ENCODE data around the gene MGMT. TPM values are rescaled to one million over a fixed set of nuclear protein-coding genes. Genes with fewer than 3 reads are reported as not detected.

Gene MGMT
- total RNA-seq, 2 donors from 2014 or later = 28.6 to 33.7 TPM

GRCh38 chr10:129544205-129545202 is 77.5 kb downstream of the MGMT start:
- peaks cover 4% of the 10 kb centered on the region for H3K4me1 ChIP-seq (ENCODE audit: control insufficient read depth, insufficient read depth, low read length)
- H3K9ac ChIP-seq (ENCODE audit: extremely low read depth, low read length, poor library complexity, severe bottlenecking) = no peak overlapping the region
- H3K27ac ChIP-seq (ENCODE audit: low read depth, low read length) = no peak overlapping the region
- no peaks in the 10 kb centered on the region for H3K27me3 ChIP-seq (ENCODE audit: control insufficient read depth, insufficient read depth, low read length, poor library complexity, severe bottlenecking)
- Mint-ChIP-seq H3K36me3 (ENCODE audit: low read depth) (peaks cover 17% of the 10 kb centered on the region), H3K9me3 (no peaks in the 10 kb centered on the region), H3K4me3 (no peak overlapping the region), H3K27me3 (ENCODE audit: insufficient read depth) (no peaks in the 10 kb centered on the region), H3K4me1 (peaks cover 9% of the 10 kb centered on the region), H3K27ac (peak overlapping the region; percentile 68)
- H3K36me3 ChIP-seq (ENCODE audit: control insufficient read depth, insufficient read depth, low read length) = no peaks in the 10 kb centered on the region
- no peak overlapping the region for H3K4me3 ChIP-seq (ENCODE audit: low read length)
- H3K9me3 ChIP-seq (ENCODE audit: control insufficient read depth, low read length) = no peaks in the 10 kb centered on the region
- no peak for DNase-seq
- no peak for TF ChIP-seq CTCF (conservative IDR thresholded peaks at IDR 0.05)
- WGBS, 2 experiments (ENCODE audit: insufficient coverage in 1 of 2, insufficient read length in 1 of 2) = 92 to 95% methylated on average over 13 to 23 of the region's 23 CpGs

- WGBS, 2 experiments (ENCODE audit: insufficient coverage in 1 of 2, insufficient read length in 1 of 2) = 92 to 97% methylated on average over 5 to 8 of the region's 8 CpGs
Observed at GRCh38 chr10:129545261-129545660, 78.2 kb downstream of the MGMT start.

GRCh38 chr10:129546106-129546505 is 79.1 kb downstream of the MGMT start:
- Mint-ChIP-seq H3K4me3 (no peak overlapping the region), H3K9me3 (no peaks in the 10 kb centered on the region), H3K36me3 (ENCODE audit: low read depth) (peaks cover 9% of the 10 kb centered on the region), H3K27me3 (ENCODE audit: insufficient read depth) (no peaks in the 10 kb centered on the region), H3K27ac (no peak overlapping the region), H3K4me1 (peaks cover 9% of the 10 kb centered on the region)
- WGBS, 2 experiments (ENCODE audit: insufficient coverage in 1 of 2, insufficient read length in 1 of 2) = 73 to 75% methylated on average over 5 to 8 of the region's 8 CpGs
- H3K27ac ChIP-seq (ENCODE audit: low read depth, low read length) = no peak overlapping the region
- TF ChIP-seq CTCF (conservative IDR thresholded peaks at IDR 0.05) = no peak
- H3K4me3 ChIP-seq (ENCODE audit: low read length) = no peak overlapping the region
- H3K9ac ChIP-seq (ENCODE audit: extremely low read depth, low read length, poor library complexity, severe bottlenecking) = no peak overlapping the region
- no peak for DNase-seq
- H3K27me3 ChIP-seq (ENCODE audit: control insufficient read depth, insufficient read depth, low read length, poor library complexity, severe bottlenecking) = no peaks in the 10 kb centered on the region
- peaks cover 4% of the 10 kb centered on the region for H3K4me1 ChIP-seq (ENCODE audit: control insufficient read depth, insufficient read depth, low read length)
- H3K9me3 ChIP-seq (ENCODE audit: control insufficient read depth, low read length) = no peaks in the 10 kb centered on the region
- H3K36me3 ChIP-seq (ENCODE audit: control insufficient read depth, insufficient read depth, low read length) = no peaks in the 10 kb centered on the region

More at GRCh38 chr10:129545261-129545660, 78.2 kb downstream of the MGMT start:
- peak overlapping the region; percentile 68 for H3K27ac Mint-ChIP-seq
- Histone ChIP-seq H3K36me3 (ENCODE audit: control insufficient read depth, insufficient read depth, low read length) (no peaks in the 10 kb centered on the region), H3K9me3 (ENCODE audit: control insufficient read depth, low read length) (no peaks in the 10 kb centered on the region), H3K27ac (ENCODE audit: low read depth, low read length) (no peak overlapping the region), H3K4me3 (ENCODE audit: low read length) (no peak overlapping the region), H3K9ac (ENCODE audit: extremely low read depth, low read length, poor library complexity, severe bottlenecking) (no peak overlapping the region), H3K27me3 (ENCODE audit: control insufficient read depth, insufficient read depth, low read length, poor library complexity, severe bottlenecking) (no peaks in the 10 kb centered on the region), H3K4me1 (ENCODE audit: control insufficient read depth, insufficient read depth, low read length) (peaks cover 4% of the 10 kb centered on the region)
- no peaks in the 10 kb centered on the region for H3K9me3 Mint-ChIP-seq
- H3K36me3 Mint-ChIP-seq (ENCODE audit: low read depth) = peaks cover 11% of the 10 kb centered on the region
- no peaks in the 10 kb centered on the region for H3K27me3 Mint-ChIP-seq (ENCODE audit: insufficient read depth)
- peaks cover 9% of the 10 kb centered on the region for H3K4me1 Mint-ChIP-seq
- no peak overlapping the region for H3K4me3 Mint-ChIP-seq
- no peak for DNase-seq
- TF ChIP-seq CTCF (conservative IDR thresholded peaks at IDR 0.05) = no peak

All from endodermal cell (in vitro differentiated cells).